SU-DHL-6 (cell line): Measurements from ENCODE around the gene COL7A1.

ENCODE experiments used
- CTCF ChIP-seq: fragments of 200-600 bp; sonication (generic); IDR thresholded peaks from one replicate; pipeline ENCODE4 v1.5.1; 2017; ENCODE audit warnings: antibody characterized with exemption, mild to moderate bottlenecking, low read length, moderate library complexity; ENCODE audit not compliant: insufficient read depth, poor library complexity, severe bottlenecking
- EZH2phosphoT487 ChIP-seq: fragments of 200-600 bp; sonication (generic), shearing (Covaris generic); conservative IDR thresholded peaks from 2 replicates; pipeline ENCODE4 v1.6.1; 2018; ENCODE audit warnings: mild to moderate bottlenecking, antibody characterized with exemption, low read length, moderate library complexity, mixed read lengths

- TF ChIP-seq CTCF (no peak), EZH2phosphoT487 (no peak)
Observed at GRCh38 chr3:48571938-48572337, 23.2 kb downstream of the COL7A1 start.
